ENCODE results near the gene TBL1XR1. TPM values are rescaled to one million over a fixed set of nuclear protein-coding genes. Genes with fewer than 3 reads are reported as not detected.

The TBL1XR1 gene
- total and polyA plus RNA-seq, 2 of the 8 experiments (the other 6 are each of a cell fraction or from before 2014, with no cell fraction given): 28.1 to 147 TPM

GRCh38 chr3:177236704-177237103 is 39.4 kb upstream of the TBL1XR1 start:
- no peak overlapping the region for H2BK12ac ChIP-seq (ENCODE audit: low read depth, low read length)
- no peak overlapping the region for H2BK5ac ChIP-seq (ENCODE audit: low read depth, low read length)
- no peak overlapping the region for H3K14ac ChIP-seq (ENCODE audit: insufficient read length)
- no peak overlapping the region for H3K4me2 ChIP-seq (ENCODE audit: insufficient read depth in 1 of 2, low read depth in 2 of 2, low read length in 2 of 2)
- H3K4me1 ChIP-seq (replicated peaks in 1 of 4; ENCODE audit: control insufficient read depth in 3 of 4, insufficient read depth in 4 of 4, low read length in 3 of 4): no peaks in the 10 kb centered on the region
- no peaks in the 10 kb centered on the region for H3K36me3 ChIP-seq (ENCODE audit: control insufficient read depth in 2 of 4, insufficient read depth in 4 of 4, low read length in 3 of 4)
- H3K23me2 ChIP-seq (ENCODE audit: low read depth, low read length): no peaks in the 10 kb centered on the region
- H4K8ac ChIP-seq (ENCODE audit: extremely low read depth, insufficient read depth, low read length): no peak overlapping the region
- CTCF ChIA-PET (ENCODE audit: partially characterized antibody): interaction anchor here (1.4 kb wide), 1 partner anchor 8 kb away, joined by 4 read pairs; no protein-coding TSS in a partner anchor
- no peak overlapping the region for H3K4ac ChIP-seq (replicated peaks; ENCODE audit: insufficient read length, low read depth, low read length)
- no peak overlapping the region for H4K5ac ChIP-seq (ENCODE audit: insufficient read length, low read depth, low read length)
- H3K9me3 ChIP-seq (ENCODE audit: insufficient read depth in 2 of 2, low read depth in 1 of 2, low read length in 1 of 2): no peaks in the 10 kb centered on the region; a peak in 1 of 4 replicates
- H3K79me1 ChIP-seq (ENCODE audit: low read depth, low read length): no peaks in the 10 kb centered on the region
- H3K18ac ChIP-seq (ENCODE audit: extremely low read depth, low read length): no peak overlapping the region
- no peaks in the 10 kb centered on the region for H3K79me2 ChIP-seq (ENCODE audit: control insufficient read depth in 1 of 2, insufficient read depth in 2 of 2, low read length in 2 of 2)
- H3K56ac ChIP-seq (replicated peaks; ENCODE audit: insufficient read length, low read depth, low read length): no peak overlapping the region
- no peak overlapping the region for H2BK20ac ChIP-seq (ENCODE audit: low read length)
- no peak overlapping the region for H2BK15ac ChIP-seq (ENCODE audit: low read length)
- FAIRE-seq (no peak), DNase-seq (ENCODE audit: low read depth in 1 of 2, low spot score in 2 of 2) (no peak)
- H2AFZ ChIP-seq (ENCODE audit: low read length): no peak overlapping the region
- no peaks in the 10 kb centered on the region for H4K20me1 ChIP-seq (replicated peaks in 1 of 2; ENCODE audit: control insufficient read depth in 1 of 2, insufficient read depth in 2 of 2, low read length in 2 of 2)
- 84% methylated on average over 2 of the region's 2 CpGs; no CpG with 5 or more reads in 1 of the 2 experiments for WGBS, 2 experiments (ENCODE audit: extremely low coverage in 1 of 2, insufficient coverage in 1 of 2, insufficient read length in 1 of 2, insufficient replicate concordance in 2 of 2, low coverage in 1 of 2, low lambda C conversion rate in 2 of 2, missing lambda C conversion rate in 1 of 2)
- H2AK5ac ChIP-seq (ENCODE audit: low read depth, low read length): no peak overlapping the region
- H3K23ac ChIP-seq (ENCODE audit: insufficient read length): no peak overlapping the region
- H3K4me3 ChIP-seq (ENCODE audit: extremely low read depth in 1 of 4, insufficient read depth in 2 of 4, low read depth in 3 of 4, low read length in 4 of 4): no peak overlapping the region
- H3K27ac ChIP-seq (ENCODE audit: low read depth, low read length): no peak overlapping the region
- H3K27me3 ChIP-seq (replicated peaks in 1 of 4; ENCODE audit: control insufficient read depth in 3 of 4, extremely low read depth in 1 of 4, insufficient read depth in 3 of 4, low read length in 3 of 4): no peaks in the 10 kb centered on the region
- H2BK120ac ChIP-seq (replicated peaks; ENCODE audit: low read depth, low read length): no peak overlapping the region
- no peak overlapping the region for H3K9ac ChIP-seq (replicated peaks in 1 of 4; ENCODE audit: extremely low read depth in 1 of 4, low read depth in 3 of 4, low read length in 3 of 4)
- no peak overlapping the region for H4K91ac ChIP-seq (replicated peaks; ENCODE audit: insufficient read length, low read length)
- POLR2A ChIA-PET (ENCODE audit: partially characterized antibody): interaction anchor here (0.8 kb wide), 1 partner anchor 13 kb away, joined by 3 read pairs; no protein-coding TSS in a partner anchor
- TF ChIP-seq ZNF274 (IDR thresholded peaks at IDR 0.05; ENCODE audit: borderline replicate concordance, extremely low read depth, low read length) (no peak), MAFK (IDR thresholded peaks at IDR 0.05; ENCODE audit: low read depth, low read length) (no peak), TCF12 (IDR thresholded peaks at IDR 0.05; ENCODE audit: low read depth, low read length) (no peak), HDAC6 (IDR thresholded peaks at IDR 0.05; ENCODE audit: low read depth, low read length) (no peak), KDM1A (IDR thresholded peaks at IDR 0.05; ENCODE audit: borderline replicate concordance, low read length) (no peak), TAF7 (optimal IDR thresholded peaks at IDR 0.05; ENCODE audit: borderline replicate concordance, low read depth, low read length) (no peak), GABPA (IDR thresholded peaks at IDR 0.05; ENCODE audit: borderline replicate concordance, insufficient read depth, low read length) (no peak), CTBP2 (IDR thresholded peaks at IDR 0.05; ENCODE audit: borderline replicate concordance, insufficient read depth, insufficient read length, low read length) (no peak), SAP30 (IDR thresholded peaks at IDR 0.05; ENCODE audit: insufficient read depth, insufficient replicate concordance, low read length) (no peak), CEBPB (IDR thresholded peaks at IDR 0.05; ENCODE audit: low read depth, low read length) (no peak), POLR2A (IDR thresholded peaks at IDR 0.05; ENCODE audit: control extremely low read depth in 1 of 2, low read depth in 2 of 2, low read length in 2 of 2) (no peak), ATF3 (IDR thresholded peaks at IDR 0.05; ENCODE audit: insufficient read depth, low read depth, low read length) (no peak), EGR1 (IDR thresholded peaks at IDR 0.05; ENCODE audit: borderline replicate concordance, low read depth, low read length) (no peak), RFX5 (IDR thresholded peaks at IDR 0.05; ENCODE audit: borderline replicate concordance, low read depth, low read length) (no peak), TBP (IDR thresholded peaks at IDR 0.05; ENCODE audit: low read depth, low read length) (no peak)

All from H1 (cell line).